H9 (cell line): ENCODE data around the gene GK2. TPM values are rescaled to one million over a fixed set of nuclear protein-coding genes. Genes with fewer than 3 reads are reported as not detected.

Experiments
- DNase-seq: peaks from one replicate; pipeline ENCODE4 v3.0.0-alpha.2; 2017
- H2AFZ ChIP-seq: one replicate; pipeline ENCODE4 v1.6.1; 2013; ENCODE audit warnings: mild to moderate bottlenecking, low read length, control low read depth, moderate library complexity
- H2AK5ac ChIP-seq: 2 replicates; pipeline ENCODE4 v1.6.1; 2013; ENCODE audit warnings: low read length, control low read depth, mixed read lengths; ENCODE audit not compliant: insufficient read length
- H2BK120ac ChIP-seq: one replicate; pipeline ENCODE4 v1.6.1; 2013; ENCODE audit warnings: low read depth, mild to moderate bottlenecking, low read length, control low read depth, inconsistent platforms; ENCODE audit not compliant: poor library complexity, severe bottlenecking
- H2BK12ac ChIP-seq: 2 replicates; pipeline ENCODE4 v1.6.1; 2013; ENCODE audit warnings: low read length, control low read depth, mixed read lengths, low read depth; ENCODE audit not compliant: insufficient read length
- H2BK15ac ChIP-seq: 2 replicates; pipeline ENCODE4 v1.6.1; 2013; ENCODE audit warnings: low read depth, low read length, control low read depth
- H2BK20ac ChIP-seq: one replicate; pipeline ENCODE4 v1.6.1; 2013; ENCODE audit warnings: low read depth, mild to moderate bottlenecking, low read length, control low read depth, inconsistent platforms; ENCODE audit not compliant: poor library complexity, severe bottlenecking
- H2BK5ac ChIP-seq: 2 replicates; pipeline ENCODE4 v1.6.1; 2013; ENCODE audit warnings: low read length, control low read depth, mixed read lengths; ENCODE audit not compliant: insufficient read length
- H3K14ac ChIP-seq: 2 replicates; pipeline ENCODE4 v1.6.1; 2013; ENCODE audit warnings: low read length, control low read depth; ENCODE audit not compliant: insufficient read depth
- H3K18ac ChIP-seq: 2 replicates; pipeline ENCODE4 v1.6.1; 2013; ENCODE audit warnings: low read depth, mild to moderate bottlenecking, mixed read lengths, low read length, control low read depth; ENCODE audit not compliant: insufficient read length
- H3K23ac ChIP-seq: 2 replicates; pipeline ENCODE4 v1.6.1; 2013; ENCODE audit warnings: low read length, control low read depth, mixed read lengths, low read depth; ENCODE audit not compliant: insufficient read length
- H3K23me2 ChIP-seq: 2 replicates; pipeline ENCODE4 v1.6.1; 2013; ENCODE audit warnings: low read depth, mild to moderate bottlenecking, mixed read lengths, low read length, control low read depth; ENCODE audit not compliant: insufficient read length, poor library complexity, severe bottlenecking
- H3K27ac ChIP-seq: 2 replicates; pipeline ENCODE4 v1.5.1; 2013; ENCODE audit warnings: low read length, control low read depth, mixed read lengths, low read depth; ENCODE audit not compliant: insufficient read length
- H3K27me3 ChIP-seq: 2 replicates; pipeline ENCODE4 v1.6.1; 2013; ENCODE audit warnings: low read length, control low read depth, inconsistent platforms; ENCODE audit not compliant: insufficient read depth
- H3K4ac ChIP-seq: 2 replicates; pipeline ENCODE4 v1.6.1; 2013; ENCODE audit warnings: low read depth, mild to moderate bottlenecking, control low read depth, inconsistent platforms, low read length, moderate library complexity
- H3K4me1 ChIP-seq: 2 replicates; pipeline ENCODE4 v1.6.1; 2013; ENCODE audit warnings: low read length, control low read depth, inconsistent platforms; ENCODE audit not compliant: insufficient read depth
- H3K4me2 ChIP-seq: 2 replicates; pipeline ENCODE4 v1.6.1; 2013; ENCODE audit warnings: low read length, control low read depth, mixed read lengths; ENCODE audit not compliant: insufficient read length, insufficient read depth
- H3K56ac ChIP-seq: 2 replicates; pipeline ENCODE4 v1.6.1; 2013; ENCODE audit warnings: low read depth, mild to moderate bottlenecking, mixed read lengths, low read length, control low read depth; ENCODE audit not compliant: insufficient read length
- H3K79me1 ChIP-seq: 2 replicates; pipeline ENCODE4 v1.6.1; 2013; ENCODE audit warnings: low read depth, mild to moderate bottlenecking, moderate library complexity, low read length, control low read depth, inconsistent platforms; ENCODE audit not compliant: insufficient read depth, poor library complexity, severe bottlenecking
- H3K79me2 ChIP-seq: 2 replicates; pipeline ENCODE4 v1.6.1; 2013; ENCODE audit warnings: low read length, control low read depth, inconsistent platforms; ENCODE audit not compliant: insufficient read depth
- H3K9ac ChIP-seq: 2 replicates; pipeline ENCODE4 v1.6.1; 2013; ENCODE audit warnings: low read length, control low read depth, mixed read lengths; ENCODE audit not compliant: insufficient read length; ENCODE audit errors: extremely low read depth
- H3K9me3 ChIP-seq: one replicate; pipeline ENCODE4 v1.6.1; 2013; ENCODE audit warnings: low read depth, low read length, inconsistent platforms; ENCODE audit not compliant: control insufficient read depth
- H3T11ph ChIP-seq: one replicate; pipeline ENCODE4 v1.6.1; 2013; ENCODE audit warnings: mild to moderate bottlenecking, low read length, control low read depth, inconsistent platforms
- H4K20me1 ChIP-seq: one replicate; pipeline ENCODE4 v1.6.1; 2013; ENCODE audit not compliant: control insufficient read depth, insufficient read length, insufficient read depth
- H4K5ac ChIP-seq: 2 replicates; pipeline ENCODE4 v1.6.1; 2013; ENCODE audit warnings: low read depth, mild to moderate bottlenecking, mixed read lengths, low read length, control low read depth; ENCODE audit not compliant: insufficient read length
- H4K8ac ChIP-seq: replicated peaks from 2 replicates; pipeline ENCODE4 v1.6.1; 2013; ENCODE audit warnings: low read length, control low read depth, mixed read lengths, low read depth; ENCODE audit not compliant: insufficient read length
- H4K91ac ChIP-seq: 2 replicates; pipeline ENCODE4 v1.6.1; 2013; ENCODE audit warnings: low read depth, mild to moderate bottlenecking, moderate library complexity, mixed read lengths, low read length, control low read depth; ENCODE audit not compliant: insufficient read length
- H3K27ac Mint-ChIP-seq, 3 experiments: 2 replicates in 2 of 3; 3 replicates in 1 of 3; pipeline ENCODE4 v1.8.0; 2020 to 2021; ENCODE audit warnings: mixed read lengths in 3 of 3, mild to moderate bottlenecking in 1 of 3, moderate library complexity in 1 of 3
- H3K27me3 Mint-ChIP-seq: 2 replicates; pipeline ENCODE4 v1.8.0; 2021; ENCODE audit warnings: low read depth, mild to moderate bottlenecking, moderate library complexity, mixed read lengths
- H3K36me3 Mint-ChIP-seq, 3 experiments: 2 replicates in 2 of 3; 3 replicates in 1 of 3; pipeline ENCODE4 v1.8.0; 2020 to 2021; ENCODE audit warnings: low read depth in 3 of 3, mixed read lengths in 3 of 3; ENCODE audit not compliant: insufficient read depth in 1 of 3
- H3K4me1 Mint-ChIP-seq, 2 experiments: 2 replicates each; pipeline ENCODE4 v1.8.0; 2020; ENCODE audit warnings: mixed read lengths in 2 of 2
- H3K4me3 Mint-ChIP-seq, 2 experiments: 2 replicates in 1 of 2; 3 replicates in 1 of 2; pipeline ENCODE4 v1.8.0; 2020 to 2021; ENCODE audit warnings: mild to moderate bottlenecking in 2 of 2, mixed read lengths in 2 of 2, moderate library complexity in 1 of 2
- H3K9me3 Mint-ChIP-seq, 2 experiments: 2 replicates in 1 of 2; 3 replicates in 1 of 2; pipeline ENCODE4 v1.8.0; 2020; ENCODE audit warnings: mild to moderate bottlenecking in 2 of 2, mixed read lengths in 2 of 2, moderate library complexity in 1 of 2
- total RNA-seq: library from RNA; stranded (reverse); gene quantifications from 2 replicates; pipeline ENCODE4 v1.2.1, GENCODE V29; 2021
- TF ChIP-seq, protein P1 (sequence below): fragments of 200-600 bp; sonication (generic); conservative IDR thresholded peaks from 3 replicates; pipeline ENCODE4 v1.8.0; 2021; ENCODE audit warnings: antibody characterized with exemption, mild to moderate bottlenecking

Gene GK2
- total RNA-seq, 1 experiment from 2014 or later, result not detected

DNA sequence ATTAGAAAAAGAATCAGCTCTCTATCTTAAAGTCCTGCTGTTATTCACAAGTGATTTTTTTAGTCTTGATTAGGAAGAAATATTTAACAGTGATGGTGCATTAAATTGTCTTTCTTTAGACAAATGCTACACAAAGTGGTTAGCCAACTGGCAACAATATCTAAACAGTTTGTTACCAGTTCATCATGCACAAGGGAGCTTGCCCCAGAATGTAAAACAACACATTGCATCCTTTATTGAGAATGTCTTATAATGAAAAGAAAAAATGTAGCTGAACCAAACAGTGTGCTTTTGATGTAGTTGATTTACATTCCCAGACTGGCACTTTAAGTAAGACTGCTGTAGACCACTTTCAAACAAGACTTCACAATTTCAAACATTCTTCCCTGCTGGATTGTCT, 48.0 kb downstream of the GK2 start:
- no peak for DNase-seq
- no peak overlapping the region for H3K27ac Mint-ChIP-seq
- no peak overlapping the region for H3K14ac ChIP-seq
- no peaks in the 10 kb centered on the region for H3K27me3 Mint-ChIP-seq
- no peak overlapping the region for H3K4me3 Mint-ChIP-seq
- no peak overlapping the region for H3K56ac ChIP-seq
- H3K4me2 ChIP-seq, result no peak overlapping the region
- H3K4me1 ChIP-seq, result no peaks in the 10 kb centered on the region
- H3K79me2 ChIP-seq, result no peaks in the 10 kb centered on the region
- H3K4ac ChIP-seq, result no peak overlapping the region
- H4K91ac ChIP-seq, result no peak overlapping the region
- H2BK120ac ChIP-seq, result no peak overlapping the region
- no peak overlapping the region for H3T11ph ChIP-seq
- H2BK12ac ChIP-seq, result no peak overlapping the region
- no peak overlapping the region for H3K27ac ChIP-seq
- H3K9ac ChIP-seq, result no peak overlapping the region
- H2AK5ac ChIP-seq, result no peak overlapping the region
- H3K36me3 Mint-ChIP-seq, result no peaks in the 10 kb centered on the region
- H3K9me3 Mint-ChIP-seq, result no peaks in the 10 kb centered on the region
- no peak overlapping the region for H2BK15ac ChIP-seq
- no peaks in the 10 kb centered on the region for H3K4me1 Mint-ChIP-seq
- H3K18ac ChIP-seq, result no peak overlapping the region
- no peaks in the 10 kb centered on the region for H3K79me1 ChIP-seq
- no peak overlapping the region for H2BK5ac ChIP-seq
- H3K9me3 ChIP-seq, result no peaks in the 10 kb centered on the region
- no peak overlapping the region for H2BK20ac ChIP-seq
- H3K23me2 ChIP-seq, result no peaks in the 10 kb centered on the region
- no peaks in the 10 kb centered on the region for H4K20me1 ChIP-seq
- H3K23ac ChIP-seq, result no peak overlapping the region
- TF ChIP-seq, protein P1, sequence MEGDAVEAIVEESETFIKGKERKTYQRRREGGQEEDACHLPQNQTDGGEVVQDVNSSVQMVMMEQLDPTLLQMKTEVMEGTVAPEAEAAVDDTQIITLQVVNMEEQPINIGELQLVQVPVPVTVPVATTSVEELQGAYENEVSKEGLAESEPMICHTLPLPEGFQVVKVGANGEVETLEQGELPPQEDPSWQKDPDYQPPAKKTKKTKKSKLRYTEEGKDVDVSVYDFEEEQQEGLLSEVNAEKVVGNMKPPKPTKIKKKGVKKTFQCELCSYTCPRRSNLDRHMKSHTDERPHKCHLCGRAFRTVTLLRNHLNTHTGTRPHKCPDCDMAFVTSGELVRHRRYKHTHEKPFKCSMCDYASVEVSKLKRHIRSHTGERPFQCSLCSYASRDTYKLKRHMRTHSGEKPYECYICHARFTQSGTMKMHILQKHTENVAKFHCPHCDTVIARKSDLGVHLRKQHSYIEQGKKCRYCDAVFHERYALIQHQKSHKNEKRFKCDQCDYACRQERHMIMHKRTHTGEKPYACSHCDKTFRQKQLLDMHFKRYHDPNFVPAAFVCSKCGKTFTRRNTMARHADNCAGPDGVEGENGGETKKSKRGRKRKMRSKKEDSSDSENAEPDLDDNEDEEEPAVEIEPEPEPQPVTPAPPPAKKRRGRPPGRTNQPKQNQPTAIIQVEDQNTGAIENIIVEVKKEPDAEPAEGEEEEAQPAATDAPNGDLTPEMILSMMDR, result no peak
- H4K5ac ChIP-seq, result no peak overlapping the region
- H3K27me3 ChIP-seq, result no peaks in the 10 kb centered on the region
- no peak overlapping the region for H2AFZ ChIP-seq
- no peak overlapping the region for H4K8ac ChIP-seq
